ENCODE measurements around the gene GGCT.

- TF ChIP-seq, protein P1, sequence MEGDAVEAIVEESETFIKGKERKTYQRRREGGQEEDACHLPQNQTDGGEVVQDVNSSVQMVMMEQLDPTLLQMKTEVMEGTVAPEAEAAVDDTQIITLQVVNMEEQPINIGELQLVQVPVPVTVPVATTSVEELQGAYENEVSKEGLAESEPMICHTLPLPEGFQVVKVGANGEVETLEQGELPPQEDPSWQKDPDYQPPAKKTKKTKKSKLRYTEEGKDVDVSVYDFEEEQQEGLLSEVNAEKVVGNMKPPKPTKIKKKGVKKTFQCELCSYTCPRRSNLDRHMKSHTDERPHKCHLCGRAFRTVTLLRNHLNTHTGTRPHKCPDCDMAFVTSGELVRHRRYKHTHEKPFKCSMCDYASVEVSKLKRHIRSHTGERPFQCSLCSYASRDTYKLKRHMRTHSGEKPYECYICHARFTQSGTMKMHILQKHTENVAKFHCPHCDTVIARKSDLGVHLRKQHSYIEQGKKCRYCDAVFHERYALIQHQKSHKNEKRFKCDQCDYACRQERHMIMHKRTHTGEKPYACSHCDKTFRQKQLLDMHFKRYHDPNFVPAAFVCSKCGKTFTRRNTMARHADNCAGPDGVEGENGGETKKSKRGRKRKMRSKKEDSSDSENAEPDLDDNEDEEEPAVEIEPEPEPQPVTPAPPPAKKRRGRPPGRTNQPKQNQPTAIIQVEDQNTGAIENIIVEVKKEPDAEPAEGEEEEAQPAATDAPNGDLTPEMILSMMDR (IDR thresholded peaks at IDR 0.05): no peak
- no peak for TF ChIP-seq EP300 (IDR thresholded peaks at IDR 0.05)
- TF ChIP-seq POLR2A (IDR thresholded peaks at IDR 0.05): no peak
Measured at GRCh38 chr7:30511494-30511893, 6.9 kb upstream of the GGCT start.

Measured in upper lobe of left lung (tissue), 4 donors.